Epidermal melanocyte (primary cell): Measurements from ENCODE around the gene MOSPD3.
"Not testable (repeated sequence)": the region's sequence is repeated elsewhere in the genome, so short reads cannot be mapped to it uniquely, and the experiment has no call there.

ENCODE experiments used
- DNase-seq: peaks from one replicate; pipeline ENCODE4 v3.0.0; 2011; ENCODE audit warnings: low spot score; ENCODE audit not compliant: insufficient read length

The MOSPD3 gene

DNA sequence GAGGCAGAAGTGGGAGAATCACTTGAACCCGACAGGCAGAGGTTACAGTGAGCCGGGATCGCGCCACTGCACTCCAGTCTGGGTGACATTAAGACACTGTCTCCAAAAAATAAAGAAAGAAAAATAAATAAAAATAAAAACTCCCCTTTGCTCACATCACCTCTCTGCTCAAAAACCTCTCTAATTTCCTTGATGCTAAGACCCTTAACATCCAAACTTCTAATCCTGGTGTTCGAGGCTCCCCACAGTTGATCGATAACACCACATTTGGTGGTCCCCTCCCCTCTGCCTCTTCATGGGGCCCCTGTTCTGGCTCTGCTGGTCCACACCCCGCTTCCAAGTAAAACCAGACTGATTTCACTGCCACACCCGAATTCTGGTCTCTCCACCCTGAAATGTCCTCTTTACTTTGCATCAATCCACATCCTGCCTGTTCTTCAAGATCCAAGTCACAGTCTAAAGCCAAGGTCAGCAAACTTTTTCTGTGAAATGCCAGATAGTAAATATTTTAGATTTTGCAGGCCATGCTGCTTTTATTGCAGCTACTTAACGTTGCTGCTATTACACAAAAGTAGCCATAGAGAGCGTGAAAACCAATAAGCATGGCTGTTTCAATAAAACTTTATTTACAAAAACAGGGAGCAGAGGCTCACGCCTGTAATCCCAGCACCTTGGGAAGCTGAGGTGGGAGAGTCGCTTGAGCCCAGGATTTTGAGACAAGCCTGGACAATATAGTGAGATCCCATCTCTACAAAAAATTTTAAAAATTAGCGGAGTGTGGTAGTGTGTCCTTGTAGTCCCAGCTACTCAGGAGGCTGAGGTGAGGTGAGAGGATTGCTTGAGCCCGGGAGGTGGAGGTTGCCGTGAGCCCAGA lies 11.8 kb downstream of the MOSPD3 start:
- DNase-seq: no peak

DNA sequence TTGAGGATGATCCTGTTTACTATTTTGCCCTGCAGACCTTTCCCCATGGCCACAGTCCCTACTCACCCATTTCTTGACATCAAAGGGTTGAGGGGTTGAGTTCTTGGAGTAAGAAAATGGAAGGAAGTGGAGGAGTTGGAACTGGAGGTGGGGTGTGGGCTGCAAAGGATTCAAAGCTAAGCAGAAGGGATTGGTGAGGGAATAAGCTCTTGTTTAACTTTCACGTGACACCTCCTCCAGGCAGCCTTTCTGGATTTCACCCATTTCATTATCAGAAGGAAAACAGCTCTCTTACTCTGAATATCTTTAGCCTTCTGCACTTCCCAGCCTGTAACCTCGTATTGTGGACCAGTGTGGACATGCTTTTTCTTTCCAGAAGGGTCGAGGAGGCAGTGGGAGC lies 13.7 kb downstream of the MOSPD3 start:
- DNase-seq: no peak

DNA sequence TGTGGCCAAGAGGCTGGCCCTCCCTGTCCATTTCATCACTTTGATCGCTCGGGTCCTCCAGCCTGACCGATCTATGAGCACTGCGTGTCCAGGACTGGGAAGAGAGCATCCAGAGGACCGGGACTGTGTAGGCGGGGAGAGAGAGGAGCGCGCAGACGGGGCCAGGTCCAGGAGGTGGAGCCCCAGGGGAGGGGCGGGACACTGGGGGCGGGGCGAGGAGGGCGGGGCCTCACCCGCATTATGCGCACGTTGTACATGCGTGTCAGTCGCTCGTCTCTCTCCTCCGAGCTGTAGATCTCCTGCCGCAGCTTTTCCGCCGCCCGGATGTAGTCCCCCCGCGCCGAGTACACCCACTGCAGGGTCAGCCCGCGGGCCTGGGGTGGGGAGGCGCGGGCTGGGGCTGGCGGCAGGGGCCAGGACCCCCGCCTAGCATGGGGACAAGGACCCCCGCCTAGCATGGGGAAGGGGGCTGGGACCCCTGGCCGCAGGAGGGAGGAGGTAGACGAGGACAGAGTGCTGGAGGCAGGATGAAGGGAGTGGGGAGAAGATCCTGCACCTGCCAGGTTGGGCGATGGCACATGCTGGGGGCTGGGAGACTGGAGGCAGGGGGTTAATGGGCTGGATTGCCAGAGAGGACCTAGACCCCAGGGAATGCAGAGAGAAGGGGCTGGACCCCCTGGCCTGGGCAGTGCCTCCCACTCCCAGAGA lies 14.3 kb downstream of the MOSPD3 start:
- DNase-seq: peak; percentile 99

DNA sequence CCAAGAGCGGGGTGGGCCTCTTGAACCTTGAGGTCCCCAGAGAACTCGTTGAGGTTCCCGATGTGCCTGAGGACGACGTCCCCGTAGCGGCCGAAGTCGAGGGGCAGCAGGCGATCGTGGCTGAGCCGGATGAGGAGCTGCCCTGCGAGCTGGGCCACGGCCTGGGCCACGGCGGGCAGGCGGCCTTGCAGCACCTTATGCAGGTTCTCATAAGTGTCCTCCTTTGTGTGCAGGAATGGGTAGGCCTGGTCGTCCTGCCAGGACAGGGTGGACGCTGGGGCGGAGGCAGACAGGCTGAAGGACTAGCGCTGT lies 14.9 kb downstream of the MOSPD3 start:
- no peak for DNase-seq

DNA sequence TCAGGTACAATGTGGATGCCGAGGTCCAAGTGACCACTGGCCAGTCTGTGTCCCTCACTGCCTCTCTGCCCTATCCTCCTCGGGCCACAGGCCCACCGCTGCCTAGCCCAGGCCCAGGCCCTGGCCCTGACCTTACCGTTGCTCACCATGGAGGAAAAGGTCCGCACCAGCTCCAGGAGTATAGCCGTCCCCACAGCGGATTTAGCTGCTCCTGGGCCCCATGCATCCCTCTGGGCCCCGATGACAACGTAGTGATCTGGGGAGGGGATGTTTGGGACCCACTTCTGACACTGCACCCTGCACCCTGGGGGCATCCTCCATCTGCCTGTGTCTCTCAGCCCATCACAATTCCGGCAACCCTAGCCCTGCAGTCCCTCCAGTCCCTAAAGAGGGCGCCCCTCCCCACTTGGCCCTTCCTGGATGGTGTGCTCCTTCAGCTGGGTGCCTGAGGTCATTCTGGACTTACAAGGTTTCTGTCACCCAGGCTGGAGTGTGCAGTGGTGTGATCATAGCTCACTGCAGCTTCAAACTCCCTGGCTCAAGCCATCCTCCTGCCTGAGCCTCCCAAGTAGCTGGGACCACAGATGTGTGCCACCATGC lies 16.9 kb downstream of the MOSPD3 start:
- no peak for DNase-seq

DNA sequence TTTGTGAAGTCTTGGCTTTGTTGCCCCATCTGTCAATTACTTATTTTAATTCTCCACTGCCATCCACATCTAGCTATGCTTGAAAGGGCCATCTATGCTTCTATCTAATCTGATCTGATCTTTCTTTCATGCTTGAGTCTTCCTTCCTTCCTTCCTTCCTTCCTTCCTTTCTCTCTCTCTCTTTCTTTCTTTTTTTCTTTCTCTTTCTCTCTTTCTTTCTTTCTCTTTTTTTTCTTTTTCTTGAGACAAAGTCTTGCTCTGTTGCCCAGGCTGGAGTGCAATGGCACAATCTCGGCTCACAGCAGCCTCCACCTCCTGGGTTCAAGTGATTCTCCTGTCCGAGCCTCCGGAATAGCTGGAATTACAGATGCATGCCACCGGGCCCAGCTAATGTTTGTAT lies 17.7 kb downstream of the MOSPD3 start:
- DNase-seq: no peak

DNA sequence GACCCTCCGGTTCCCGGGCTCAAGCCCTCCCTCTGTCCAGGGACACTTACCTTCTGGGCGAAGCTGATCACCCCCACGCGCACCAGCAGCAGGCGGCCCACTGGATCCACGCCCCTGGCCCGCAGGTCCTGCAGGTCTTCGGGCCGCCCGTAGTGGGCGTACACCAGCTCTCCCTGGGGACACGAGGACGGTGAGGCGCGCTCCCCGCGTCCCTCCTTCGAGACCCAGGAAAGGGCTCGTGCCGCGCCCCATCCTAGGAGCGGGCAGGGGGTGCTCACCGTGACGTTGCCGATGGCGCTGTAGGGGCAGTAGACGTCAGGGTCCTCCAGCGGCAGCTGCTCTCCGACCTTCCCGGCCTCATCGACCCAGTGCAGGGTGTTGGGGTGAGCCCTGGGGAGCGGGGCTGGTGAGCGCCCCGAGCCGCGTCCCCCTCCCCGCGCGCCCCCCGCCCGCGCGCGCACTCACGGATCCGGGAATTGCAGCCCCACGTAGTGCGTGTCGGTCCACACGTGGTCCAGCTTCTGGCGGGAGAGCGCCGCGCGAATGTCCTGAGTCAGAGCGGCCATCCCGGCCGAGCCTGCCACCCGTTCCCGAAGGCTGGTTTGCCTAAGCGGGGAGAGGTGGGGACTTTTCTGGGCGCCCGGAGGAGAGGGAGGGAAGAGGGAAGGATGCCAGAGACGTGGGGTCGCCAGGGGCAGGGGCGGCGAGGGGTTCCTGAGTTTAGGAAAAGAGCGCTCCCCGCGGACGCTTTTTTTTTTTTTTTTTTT lies 20.8 kb downstream of the MOSPD3 start:
- no peak for DNase-seq

DNA sequence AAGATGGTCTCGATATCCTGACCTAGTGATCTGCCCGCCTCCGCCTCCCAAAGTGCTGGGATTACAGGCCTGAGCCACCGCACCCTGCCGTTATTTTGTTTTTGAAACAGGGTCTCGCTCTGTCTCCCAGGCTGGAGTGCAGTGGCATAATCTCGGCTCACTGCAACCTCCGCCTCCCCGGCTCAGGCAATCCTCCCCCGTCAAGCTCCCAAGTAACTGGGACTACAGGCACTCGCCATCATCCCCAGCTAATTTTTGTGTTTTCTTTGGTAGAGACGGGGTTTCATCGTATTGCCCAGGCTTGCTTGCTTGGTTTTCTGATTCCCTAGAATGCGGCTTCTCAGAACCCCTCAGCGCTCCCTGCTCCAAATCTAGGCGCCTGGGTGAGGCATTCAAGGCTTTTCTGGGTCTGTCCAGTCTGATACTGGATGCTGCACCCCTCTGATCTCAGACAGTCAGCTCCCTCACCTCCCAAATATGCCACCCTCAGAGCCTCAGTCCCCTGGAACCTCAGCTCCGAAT lies 27.7 kb downstream of the MOSPD3 start:
- no peak for DNase-seq

DNA sequence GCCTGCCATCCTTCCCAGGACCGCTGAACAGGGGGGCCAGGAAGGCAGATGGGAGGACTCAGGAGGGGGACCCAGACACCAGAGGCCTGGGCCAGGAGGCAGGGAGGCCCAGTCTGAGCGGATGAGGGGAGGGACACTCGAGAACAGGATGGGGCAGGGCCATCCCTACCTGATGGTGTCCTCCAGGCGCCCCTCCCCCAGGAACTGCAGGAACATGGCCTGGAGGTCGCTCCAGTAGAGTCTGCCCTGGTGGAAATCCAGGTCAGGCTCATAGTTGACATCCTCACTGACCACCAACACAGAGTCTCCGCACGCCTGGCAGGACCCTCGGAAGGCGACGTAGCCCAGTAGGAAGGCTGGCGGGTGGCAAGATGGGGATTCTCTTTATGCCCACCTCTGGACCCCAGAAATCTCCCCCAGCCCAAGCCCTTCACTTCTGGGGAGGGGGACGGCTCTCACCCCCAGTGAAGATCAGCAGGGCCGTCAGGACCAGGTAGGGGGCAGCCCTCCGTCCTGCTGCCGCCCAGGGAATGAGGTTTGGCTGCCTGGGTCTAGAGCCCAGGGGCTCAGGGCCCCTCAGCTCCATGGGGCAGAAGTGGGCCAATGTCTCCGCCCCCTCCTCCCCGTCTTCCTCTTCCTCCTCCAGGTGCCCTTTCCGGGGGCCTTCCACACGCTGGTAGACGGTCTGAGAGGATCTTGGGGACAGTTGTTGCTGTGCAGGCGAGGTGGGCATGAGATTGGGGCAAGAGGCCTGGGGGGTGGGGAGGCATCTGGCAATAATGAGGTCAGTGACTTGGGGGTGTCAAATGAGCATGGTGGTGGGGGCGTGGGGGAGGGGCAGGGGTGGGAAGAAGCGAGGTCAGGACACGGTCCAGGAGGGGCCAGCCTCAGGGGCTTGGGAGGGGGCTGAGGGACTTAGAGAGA lies 28.4 kb downstream of the MOSPD3 start:
- DNase-seq: no peak

DNA sequence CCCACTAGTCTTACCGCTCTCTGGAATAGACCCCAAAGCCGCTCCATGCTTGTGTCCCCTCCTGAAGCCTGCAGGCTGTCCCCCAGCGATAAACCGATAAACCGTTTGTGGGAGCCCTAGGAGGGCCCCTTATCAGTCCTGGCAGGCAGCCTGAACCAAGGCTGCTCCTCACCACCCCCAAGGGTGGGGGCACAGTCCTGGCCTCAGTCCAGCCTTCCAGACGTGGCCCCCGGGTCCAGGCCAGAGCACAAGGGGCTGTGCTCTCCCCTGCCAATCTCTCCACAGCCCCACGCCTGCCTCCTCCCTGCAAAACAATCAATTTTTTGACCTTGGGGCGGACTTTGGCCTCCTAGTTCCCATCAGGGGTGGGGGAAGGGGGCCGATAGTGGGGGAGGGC lies 29.1 kb downstream of the MOSPD3 start, which contains the start of gene TFR2:
TSS of gene TFR2 (minus strand) at position 90 of the 397 bp plus-strand sequence. CDS start at position 47, 43 bp downstream.
- DNase-seq: no peak

DNA sequence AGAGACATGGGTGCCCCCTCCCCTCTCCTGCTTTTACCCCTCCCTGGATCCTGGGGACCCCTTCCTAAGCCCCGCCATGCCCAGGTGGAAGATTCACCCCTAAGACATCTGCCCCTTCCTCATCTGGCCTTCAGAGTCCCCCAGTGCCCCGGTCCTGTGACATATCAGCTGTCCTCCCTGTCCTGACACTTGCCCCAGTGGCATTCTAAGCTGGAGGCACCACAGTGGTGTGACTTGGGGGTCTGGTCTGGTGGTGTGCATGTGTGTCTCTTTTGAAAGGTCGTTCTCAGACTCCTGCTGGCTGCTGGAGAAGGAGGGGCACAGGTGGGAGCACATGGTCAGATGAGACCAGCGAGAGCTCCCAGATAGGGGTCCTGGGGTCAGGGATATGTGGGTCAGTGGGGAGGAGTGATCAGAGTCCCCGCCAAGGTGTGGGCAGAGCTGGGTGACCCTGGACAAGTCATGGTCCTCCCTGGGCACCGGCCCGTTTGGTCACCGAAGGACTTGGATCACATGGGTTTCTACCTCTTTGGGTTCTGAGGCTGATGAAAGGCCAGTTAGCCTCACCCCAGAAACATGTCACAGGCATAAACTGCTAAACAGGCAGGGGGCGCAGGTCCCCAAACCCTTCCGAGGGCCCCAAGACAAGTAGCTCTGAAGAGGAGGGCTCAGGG lies 29.7 kb downstream of the MOSPD3 start:
- no peak for DNase-seq

DNA sequence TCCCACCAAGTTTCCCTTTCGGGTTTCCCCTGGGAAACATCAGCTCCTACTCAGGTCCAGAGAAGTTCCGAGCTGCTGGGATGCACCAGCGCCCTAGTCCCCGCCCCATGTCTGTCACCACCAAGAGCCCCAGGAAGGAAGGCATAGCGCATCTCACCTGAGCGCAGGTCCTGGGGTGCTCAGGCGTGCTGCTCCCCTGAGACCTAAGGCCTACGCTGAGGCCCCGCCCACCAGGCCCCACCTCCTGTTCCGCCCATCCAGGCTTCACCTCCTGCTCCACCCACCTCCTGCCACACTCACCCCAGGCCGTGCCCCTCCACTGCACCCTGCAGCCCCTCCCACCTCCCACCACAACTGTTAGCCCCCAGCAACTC lies 30.2 kb downstream of the MOSPD3 start:
- no peak for DNase-seq

DNA sequence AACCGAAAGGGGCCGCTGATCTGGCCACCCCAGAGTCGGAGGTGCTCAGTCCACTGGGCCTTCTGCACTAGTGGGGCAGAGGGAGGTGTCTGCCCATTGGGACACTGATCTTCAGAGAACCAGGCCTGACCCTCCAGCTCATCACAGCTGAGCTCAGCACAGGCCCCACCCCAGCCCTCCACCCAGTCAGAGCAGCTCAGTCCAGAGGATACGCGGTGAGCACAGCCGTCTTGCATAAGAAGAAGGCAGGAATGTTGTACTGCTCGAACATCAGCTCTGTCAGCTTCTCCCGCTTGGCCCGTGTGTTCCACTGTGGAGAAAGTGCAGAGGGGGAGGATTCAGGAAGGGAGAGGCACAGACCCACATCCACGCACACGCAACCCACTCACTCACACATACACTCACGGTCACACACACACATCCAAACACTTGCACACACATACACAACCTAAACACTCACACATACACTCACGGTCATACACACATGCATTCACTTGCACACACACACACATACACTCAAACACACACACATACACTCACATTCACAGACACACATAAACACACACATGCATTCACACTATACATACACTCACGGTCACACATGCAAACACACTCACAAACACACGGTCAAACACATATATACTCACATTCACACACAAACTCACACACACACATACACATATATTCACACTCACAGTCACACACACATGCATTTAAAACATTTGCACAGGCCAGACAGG lies 37.7 kb downstream of the MOSPD3 start:
- no peak for DNase-seq

DNA sequence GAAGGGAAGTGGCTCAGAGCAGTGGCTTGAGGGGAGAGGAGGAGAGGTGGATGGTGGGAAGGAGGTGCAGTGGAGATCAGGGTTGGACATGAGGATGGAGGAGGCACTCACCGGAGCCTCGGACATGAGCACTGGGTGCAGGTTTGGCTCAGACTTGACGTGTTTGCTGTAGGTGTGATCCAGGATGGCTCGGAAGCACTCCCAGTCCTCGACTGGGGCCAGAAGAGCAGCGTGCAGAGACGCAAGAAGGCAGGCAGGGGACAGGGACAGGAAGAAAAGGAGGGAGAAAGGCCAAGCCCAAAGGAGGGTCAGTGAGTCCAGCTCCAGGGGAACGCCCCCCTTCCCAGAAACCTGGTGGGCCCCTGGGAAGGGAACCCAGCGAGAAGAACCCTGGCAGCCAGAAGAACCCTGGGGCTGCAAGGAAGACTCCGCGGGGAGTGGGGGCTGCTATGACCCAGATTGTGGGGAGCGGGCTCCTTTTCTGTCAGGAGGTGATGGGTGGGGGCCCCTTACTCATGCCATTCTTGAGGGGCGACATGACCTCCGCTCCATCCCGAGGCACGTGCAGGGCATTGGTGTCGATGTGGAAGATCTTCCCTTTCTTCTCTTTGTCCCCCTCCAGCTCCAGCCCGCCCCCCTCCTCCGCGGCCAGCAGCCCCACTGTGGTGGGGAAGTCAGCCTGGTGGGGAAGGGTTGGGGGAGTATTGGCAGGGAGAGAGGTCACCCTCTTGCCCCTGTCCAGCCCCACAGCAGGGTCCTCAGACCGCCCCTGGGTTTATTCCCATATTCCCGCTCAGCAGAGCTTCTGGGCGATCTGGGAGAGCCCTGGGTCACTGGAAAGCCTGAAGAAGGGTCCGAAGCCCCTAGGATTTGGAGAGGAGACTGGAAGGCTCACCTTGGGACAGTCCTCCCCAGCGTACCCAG lies 42.8 kb downstream of the MOSPD3 start:
- DNase-seq: no peak

DNA sequence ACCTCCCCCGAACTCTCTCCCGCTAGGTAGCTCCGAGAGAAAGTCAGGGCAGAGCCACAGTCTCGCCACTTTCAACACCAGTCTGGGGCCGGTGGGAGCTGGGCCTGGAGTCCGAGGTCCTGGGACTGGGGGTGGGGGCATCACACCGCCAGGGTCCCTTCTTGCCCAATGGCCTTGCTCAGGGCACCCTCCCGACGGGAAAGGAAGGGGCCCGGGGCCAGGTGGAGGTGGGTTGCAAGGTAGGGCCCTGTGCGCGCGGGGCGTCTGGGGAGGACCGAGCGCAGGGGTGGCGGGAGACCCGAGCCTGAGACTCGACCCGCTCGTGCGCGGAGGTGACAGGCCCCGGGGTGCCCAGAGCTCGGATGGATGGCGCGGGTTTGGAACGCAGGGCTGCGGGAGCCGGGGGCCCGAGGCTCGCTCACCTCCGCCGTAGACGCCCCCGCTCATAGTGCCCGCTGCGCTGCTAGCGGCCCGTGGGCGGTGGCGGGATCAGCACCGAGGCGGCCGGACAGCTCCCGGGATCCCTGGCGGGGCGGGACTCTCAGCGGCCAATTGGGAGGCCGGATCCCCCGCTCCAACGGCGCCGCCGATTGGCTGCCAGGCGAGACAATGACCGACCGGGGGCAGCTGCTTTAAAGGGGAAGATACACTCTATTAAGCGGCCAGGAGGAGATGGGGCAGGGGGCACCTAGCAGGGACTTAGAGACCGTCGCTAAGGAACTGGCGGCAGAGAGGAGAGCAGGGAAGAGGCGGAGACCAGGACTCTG lies 43.8 kb downstream of the MOSPD3 start, which contains the start of gene ACTL6B:
TSS of gene ACTL6B (minus strand) at position 541 of the 767 bp plus-strand sequence. CDS start at position 447, 94 bp downstream.
- DNase-seq: peak; percentile 82

DNA sequence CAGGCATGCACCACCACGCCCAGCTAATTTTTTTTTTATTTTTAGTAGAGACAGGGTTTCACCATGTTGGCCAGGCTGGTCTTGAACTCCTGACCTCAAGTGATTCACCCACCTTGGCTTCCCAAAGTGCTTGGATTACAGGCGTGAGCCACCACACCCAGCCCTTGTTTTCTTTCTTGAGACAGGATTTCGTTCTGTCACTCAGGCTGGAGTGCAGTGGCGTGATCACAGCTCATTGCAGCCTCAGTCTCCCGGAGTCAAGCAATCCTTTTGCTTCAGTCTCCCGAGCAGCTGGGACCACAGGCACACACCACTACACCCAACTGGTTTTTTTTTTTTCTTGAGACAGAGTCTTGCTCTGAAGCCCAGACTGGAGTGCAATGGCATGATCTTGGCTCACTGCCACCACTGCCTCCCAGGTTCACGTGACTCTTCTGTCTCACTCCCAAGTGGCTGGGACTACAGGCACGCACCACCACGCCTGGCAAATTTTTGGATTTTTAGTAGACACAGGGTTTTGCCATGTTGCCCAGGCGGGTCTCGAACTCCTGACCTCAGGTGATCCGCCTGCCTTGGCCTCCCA lies 49.9 kb downstream of the MOSPD3 start:
- DNase-seq: not testable (repeated sequence)
